ENCODE measurements around the gene GPSM1. TPM values are rescaled to one million over a fixed set of nuclear protein-coding genes. Genes with fewer than 3 reads are reported as not detected.
"Not testable (repeated sequence)": the region's sequence is repeated elsewhere in the genome, so short reads cannot be mapped to it uniquely, and the experiment has no call there.

The GPSM1 gene
- total RNA-seq, 3 donors from 2014 or later: 2.4 to 15.0 (median 4.2) TPM

GRCh38 chr9:136316271-136316751 lies 11.0 kb upstream of the GPSM1 start:
- intact Hi-C loops (cut with DNase I, micrococcal nuclease): no loop called here
- no peaks in the 10 kb centered on the region for H3K36me3 ChIP-seq (ENCODE audit: low read depth)
- DNase-seq: no peak
- no peak for ATAC-seq
- no peak for TF ChIP-seq CTCF (IDR thresholded peaks at IDR 0.05)
- H3K9me3 ChIP-seq: no peaks in the 10 kb centered on the region
- H3K4me1 ChIP-seq (ENCODE audit: low read depth): peaks cover 4% of the 10 kb centered on the region
- no peak overlapping the region for H3K4me3 ChIP-seq

- Histone ChIP-seq H3K9me3 (no peaks in the 10 kb centered on the region), H3K4me1 (ENCODE audit: low read depth) (no peaks in the 10 kb centered on the region), H3K4me3 (no peak overlapping the region), H3K36me3 (ENCODE audit: low read depth) (no peaks in the 10 kb centered on the region)
- intact Hi-C loops (cut with DNase I, micrococcal nuclease): no loop called here
- TF ChIP-seq CTCF (IDR thresholded peaks at IDR 0.05): no peak
- DNase-seq (no peak), ATAC-seq (no peak)
Measured at GRCh38 chr9:136316896-136317676, 10.3 kb upstream of the GPSM1 start.

GRCh38 chr9:136317695-136318094 lies 9.6 kb upstream of the GPSM1 start:
- TF ChIP-seq CTCF (IDR thresholded peaks at IDR 0.05): no peak
- no peak for DNase-seq
- Histone ChIP-seq H3K4me3 (no peak overlapping the region), H3K4me1 (ENCODE audit: low read depth) (no peaks in the 10 kb centered on the region), H3K9me3 (no peaks in the 10 kb centered on the region), H3K36me3 (ENCODE audit: low read depth) (no peaks in the 10 kb centered on the region)
- no peak for ATAC-seq
- intact Hi-C loops (cut with DNase I, micrococcal nuclease): no loop called here

GRCh38 chr9:136318111-136318775 lies 9.1 kb upstream of the GPSM1 start:
- intact Hi-C loops (cut with DNase I, micrococcal nuclease): no loop called here
- ATAC-seq (no peak), DNase-seq (no peak)
- TF ChIP-seq CTCF (IDR thresholded peaks at IDR 0.05): no peak
- Histone ChIP-seq H3K4me1 (ENCODE audit: low read depth) (no peaks in the 10 kb centered on the region), H3K9me3 (no peaks in the 10 kb centered on the region), H3K36me3 (ENCODE audit: low read depth) (no peaks in the 10 kb centered on the region), H3K4me3 (no peak overlapping the region)

GRCh38 chr9:136318776-136319241 lies 8.5 kb upstream of the GPSM1 start:
- intact Hi-C loops (cut with DNase I, micrococcal nuclease): no loop called here
- Histone ChIP-seq H3K9me3 (no peaks in the 10 kb centered on the region), H3K4me3 (no peak overlapping the region), H3K36me3 (ENCODE audit: low read depth) (no peaks in the 10 kb centered on the region), H3K4me1 (ENCODE audit: low read depth) (no peaks in the 10 kb centered on the region)
- no peak for TF ChIP-seq CTCF (IDR thresholded peaks at IDR 0.05)
- ATAC-seq: no peak
- no peak for DNase-seq

- intact Hi-C loops (cut with DNase I, micrococcal nuclease): not testable (repeated sequence)
Measured at GRCh38 chr9:136319244-136319643, 8.1 kb upstream of the GPSM1 start.

GRCh38 chr9:136319955-136320354 lies 7.4 kb upstream of the GPSM1 start:
- H3K36me3 ChIP-seq (ENCODE audit: low read depth); H3K4me3 ChIP-seq; H3K9me3 ChIP-seq; DNase-seq; intact Hi-C loops (cut with DNase I, micrococcal nuclease); H3K4me1 ChIP-seq (ENCODE audit: low read depth); ATAC-seq: not testable (repeated sequence)

More at GRCh38 chr9:136319244-136319643, 8.1 kb upstream of the GPSM1 start:
- not testable (repeated sequence) for H3K4me1 ChIP-seq (ENCODE audit: low read depth); ATAC-seq; H3K36me3 ChIP-seq (ENCODE audit: low read depth); H3K9me3 ChIP-seq; H3K4me3 ChIP-seq; DNase-seq

- H3K9me3 ChIP-seq; H3K4me3 ChIP-seq; H3K4me1 ChIP-seq (ENCODE audit: low read depth); DNase-seq; H3K36me3 ChIP-seq (ENCODE audit: low read depth); ATAC-seq; intact Hi-C loops (cut with DNase I, micrococcal nuclease): not testable (repeated sequence)
Measured at GRCh38 chr9:136320972-136321371, 6.4 kb upstream of the GPSM1 start.

Data from mucosa of descending colon (tissue), 3 donors.